Ascending aorta (tissue), 2 donors: Measurements from ENCODE around the gene ZCCHC2. TPM values are rescaled to one million over a fixed set of nuclear protein-coding genes. Genes with fewer than 3 reads are reported as not detected.

Experiments
- DNase-seq, 2 donors: peaks; one replicate each; pipeline ENCODE4 v3.0.0-alpha.2; 2019; ENCODE audit warnings: low spot score in 2 of 2
- H3K27ac ChIP-seq, 2 donors: fragments of 200-600 bp; sonication (generic); one replicate each; pipeline ENCODE4 v1.5.1; 2016 to 2017; ENCODE audit warnings: mild to moderate bottlenecking in 1 of 2
- H3K27me3 ChIP-seq: fragments of 200-600 bp; sonication (generic); one replicate; pipeline ENCODE4 v1.5.1; 2017
- H3K36me3 ChIP-seq, 2 donors: fragments of 200-600 bp; sonication (generic); one replicate each; pipeline ENCODE4 v1.5.1; 2016
- H3K4me1 ChIP-seq, 2 donors: fragments of 200-600 bp; sonication (generic); one replicate each; pipeline ENCODE4 v1.5.1; 2016 to 2017; ENCODE audit warnings: mild to moderate bottlenecking in 1 of 2
- H3K4me3 ChIP-seq, 2 donors: fragments of 200-600 bp; sonication (generic); one replicate each; pipeline ENCODE4 v1.5.1; 2016 to 2017; ENCODE audit warnings: mild to moderate bottlenecking in 1 of 2
- H3K9me3 ChIP-seq, 2 donors: fragments of 200-600 bp; sonication (generic); one replicate each; pipeline ENCODE4 v1.5.1; 2016
- CTCF ChIP-seq, 3 experiments: fragments of 200-600 bp in 2 of 3; fragments of 450-650 bp in 1 of 3; sonication (generic) in 2 of 3; IDR thresholded peaks; one replicate each; pipeline ENCODE4 v1.5.1; 2016 to 2019; ENCODE audit warnings: antibody characterized with exemption in 3 of 3, mild to moderate bottlenecking in 1 of 3, moderate library complexity in 1 of 3
- intact Hi-C: fragments of 100-400 bp; cut with DNase I; formaldehyde crosslinking; loops from one replicate; pipeline ENCODE4 v1.15.1; 2023
- total RNA-seq: library from RNA; depleted of rRNA; stranded (reverse); fragments of >200 nt; gene quantifications from one replicate; pipeline ENCODE4 v1.1.0, GENCODE V29; 2016

ZCCHC2 gene
- total RNA-seq, 1 donor from 2014 or later: 22.9 TPM

- H3K36me3 ChIP-seq: no peaks in the 10 kb centered on the region
- no peak for DNase-seq
- no peaks in the 10 kb centered on the region for H3K27me3 ChIP-seq
- H3K4me3 ChIP-seq: no peak overlapping the region
- H3K4me1 ChIP-seq: peaks cover 0 to 3% of the 10 kb centered on the region in 2 donors
- no peaks in the 10 kb centered on the region for H3K9me3 ChIP-seq
- TF ChIP-seq CTCF (IDR thresholded peaks at IDR 0.05): no peak
- H3K27ac ChIP-seq: no peak overlapping the region
- intact Hi-C loops: no loop called here
Observed at GRCh38 chr18:62612776-62613175, 90.0 kb downstream of the ZCCHC2 start.

- Histone ChIP-seq H3K27me3 (no peaks in the 10 kb centered on the region), H3K36me3 (no peaks in the 10 kb centered on the region), H3K9me3 (no peaks in the 10 kb centered on the region), H3K4me1 (peaks cover 0 to 3% of the 10 kb centered on the region in 2 donors), H3K27ac (no peak overlapping the region), H3K4me3 (no peak overlapping the region)
- no peak for TF ChIP-seq CTCF (IDR thresholded peaks at IDR 0.05)
- no peak for DNase-seq
- intact Hi-C loops: no loop called here
Observed at GRCh38 chr18:62614494-62614893, 91.7 kb downstream of the ZCCHC2 start.

- DNase-seq: no peak
- Histone ChIP-seq H3K4me1 (peaks cover 0 to 3% of the 10 kb centered on the region in 2 donors), H3K27me3 (no peaks in the 10 kb centered on the region), H3K9me3 (no peaks in the 10 kb centered on the region), H3K4me3 (no peak overlapping the region), H3K36me3 (no peaks in the 10 kb centered on the region), H3K27ac (no peak overlapping the region)
- TF ChIP-seq CTCF (IDR thresholded peaks at IDR 0.05): no peak
- intact Hi-C loops: no loop called here
Observed at GRCh38 chr18:62616331-62616805, 93.5 kb downstream of the ZCCHC2 start.

- no peak for TF ChIP-seq CTCF (IDR thresholded peaks at IDR 0.05)
- H3K27ac ChIP-seq: no peak overlapping the region
- H3K27me3 ChIP-seq: no peaks in the 10 kb centered on the region
- H3K9me3 ChIP-seq: no peaks in the 10 kb centered on the region
- no peaks in the 10 kb centered on the region for H3K36me3 ChIP-seq
- H3K4me3 ChIP-seq: no peak overlapping the region
- no peaks in the 10 kb centered on the region for H3K4me1 ChIP-seq
- intact Hi-C loops: no loop called here
- no peak for DNase-seq
Observed at GRCh38 chr18:62617793-62618591, 95.2 kb downstream of the ZCCHC2 start.

- DNase-seq: no peak
- intact Hi-C loops: no loop called here
- no peaks in the 10 kb centered on the region for H3K4me1 ChIP-seq
- H3K36me3 ChIP-seq: no peaks in the 10 kb centered on the region
- no peak overlapping the region for H3K4me3 ChIP-seq
- TF ChIP-seq CTCF (IDR thresholded peaks at IDR 0.05): no peak
- no peak overlapping the region for H3K27ac ChIP-seq
- no peaks in the 10 kb centered on the region for H3K9me3 ChIP-seq
- no peaks in the 10 kb centered on the region for H3K27me3 ChIP-seq
Observed at GRCh38 chr18:62618735-62619134, 95.9 kb downstream of the ZCCHC2 start.
